ENCODE results near the gene C2orf69.

C2orf69 gene

DNA sequence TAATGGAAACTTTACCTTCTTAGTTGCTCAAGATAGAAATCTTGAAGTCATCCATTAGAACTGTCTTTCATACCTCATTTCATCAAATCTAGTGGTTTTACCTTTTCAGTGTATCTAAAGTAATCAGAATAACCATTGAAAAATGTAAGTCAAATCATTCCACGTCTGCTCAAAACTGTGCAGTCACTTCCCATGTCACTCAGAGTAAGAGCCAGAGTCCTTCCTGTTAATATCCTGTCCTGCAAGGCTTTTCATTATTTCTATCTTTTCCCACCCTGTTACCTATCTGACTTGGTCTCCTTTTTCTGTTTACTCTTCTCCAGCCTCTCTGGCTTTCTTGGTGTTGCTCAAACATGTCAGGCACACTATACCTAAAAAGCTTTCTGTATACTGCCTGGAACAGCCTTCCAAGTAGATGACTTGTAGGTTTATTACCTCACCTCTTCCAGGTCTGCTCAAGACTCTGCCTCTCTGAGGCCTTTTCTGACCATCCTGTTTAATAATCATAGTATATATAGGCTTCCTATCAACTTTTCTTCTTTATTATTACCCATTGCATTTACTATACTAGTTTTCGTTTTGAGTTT is 3.4 kb downstream of the C2orf69 start:
- DNase-seq (ENCODE audit: low spot score) = no peak

DNA sequence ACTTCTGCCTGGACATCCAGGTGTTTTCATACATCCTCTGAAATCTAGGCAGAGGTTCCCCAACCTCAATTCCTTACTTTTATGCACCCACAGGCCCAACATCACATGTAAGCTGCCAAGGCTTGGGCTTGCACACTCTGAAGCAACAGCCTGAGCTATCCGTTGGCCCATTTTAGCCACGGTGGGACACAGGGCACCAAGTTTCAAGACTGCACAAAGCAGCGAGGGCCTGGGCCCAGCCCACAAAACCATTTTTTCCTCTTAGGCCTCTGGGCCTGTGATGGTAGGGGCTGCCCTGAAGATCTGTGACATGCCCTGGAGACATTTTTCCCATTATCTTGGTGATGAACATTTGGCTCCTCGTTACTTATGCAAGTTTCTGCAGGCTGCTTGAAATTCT is 5.9 kb downstream of the C2orf69 start:
- no peak for DNase-seq (ENCODE audit: low spot score)

DNA sequence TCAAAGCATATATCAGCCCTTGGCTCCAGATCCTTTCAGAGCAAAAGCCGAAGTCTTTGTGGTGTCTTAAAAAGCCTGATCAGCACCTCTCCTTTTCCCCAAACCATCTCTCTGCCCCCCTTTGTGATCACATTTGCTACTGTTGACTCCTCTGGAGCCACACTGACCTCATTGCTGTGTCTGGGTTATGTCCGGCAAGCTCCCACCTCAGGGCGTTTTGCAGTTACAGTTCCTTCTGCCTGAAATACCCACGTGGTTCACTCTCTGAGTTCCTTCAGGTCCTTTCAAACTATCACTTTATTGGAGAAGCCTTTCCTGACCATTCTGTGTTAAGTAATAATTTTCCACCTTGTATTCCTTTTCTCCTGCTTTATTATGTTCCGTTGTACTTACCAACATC is 11.8 kb downstream of the C2orf69 start:
- no peak for DNase-seq (ENCODE audit: low spot score)

DNA sequence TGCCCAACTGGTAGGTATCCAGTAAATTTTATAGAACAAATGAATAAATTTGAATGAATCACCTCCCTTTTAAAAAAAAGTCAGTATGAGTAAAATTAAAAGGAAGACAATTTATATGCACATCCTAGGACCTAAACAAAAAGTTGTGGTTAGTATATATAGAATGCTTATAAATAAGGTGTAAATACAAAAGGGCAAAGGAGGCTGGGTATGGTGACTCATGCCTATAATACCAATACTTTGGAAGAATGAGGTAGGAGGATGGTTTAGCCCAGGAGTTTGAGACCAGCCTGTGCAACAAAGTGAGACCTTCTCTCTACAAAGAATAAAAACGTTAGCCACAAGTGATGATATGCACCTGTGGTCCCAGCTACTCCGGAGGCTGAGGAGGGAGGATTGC is 12.8 kb downstream of the C2orf69 start:
- no peak for DNase-seq (ENCODE audit: low spot score)

DNA sequence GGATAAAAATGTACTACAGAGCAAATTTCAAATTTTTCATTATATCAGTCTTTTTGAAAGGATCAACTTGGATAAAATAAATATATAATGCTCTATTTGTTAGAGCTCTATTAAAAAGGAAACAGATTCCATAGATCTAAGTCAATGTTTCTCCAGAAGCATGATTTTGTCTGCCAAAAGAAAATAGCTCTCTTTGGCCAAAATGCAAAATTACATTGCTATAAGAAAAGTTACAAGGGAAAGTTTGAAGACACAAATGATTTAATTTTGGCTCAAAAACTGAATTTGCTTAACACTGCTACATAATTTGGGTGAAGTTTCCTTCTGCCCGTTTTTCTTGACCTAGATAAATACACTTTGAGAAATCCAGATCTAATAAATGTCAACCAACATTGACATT is 15.7 kb downstream of the C2orf69 start:
- DNase-seq (ENCODE audit: low spot score) = no peak

DNA sequence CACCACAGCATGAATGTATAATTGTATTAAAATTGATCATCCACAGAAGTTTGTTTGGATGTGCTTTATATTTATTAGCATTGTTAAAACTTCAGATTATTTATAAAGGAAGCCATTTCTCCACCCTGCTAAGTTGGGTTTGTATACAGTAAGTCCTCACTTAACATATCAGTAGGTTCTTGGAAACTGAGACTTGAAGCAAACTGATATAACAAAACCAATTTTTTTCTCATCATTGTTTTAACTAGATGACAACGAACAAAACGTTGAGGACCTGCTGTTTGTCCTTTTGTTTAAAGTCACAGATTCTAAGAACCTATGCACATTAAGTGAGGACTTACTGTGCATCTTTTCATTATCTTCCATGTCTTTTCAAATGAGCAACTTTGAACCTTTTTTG is 17.1 kb downstream of the C2orf69 start:
- DNase-seq (ENCODE audit: low spot score) = no peak

DNA sequence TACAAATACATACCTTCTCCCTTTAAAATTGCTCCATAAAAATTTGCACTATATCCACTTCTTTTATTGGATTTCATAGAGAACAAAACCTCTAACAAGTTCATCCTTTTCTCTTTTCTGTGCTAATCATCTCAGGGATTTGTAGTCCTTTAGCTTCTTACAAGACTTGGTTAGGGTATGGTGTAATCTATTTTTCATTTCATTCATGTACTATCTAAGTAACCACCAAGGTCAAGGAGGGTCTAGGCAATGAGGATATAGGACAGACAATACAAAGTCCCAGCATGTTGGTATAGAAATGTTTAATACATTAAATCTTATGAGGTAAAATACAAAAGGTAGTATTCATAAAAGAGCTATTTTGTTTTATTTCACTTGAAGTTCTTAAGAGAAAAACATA is 17.5 kb downstream of the C2orf69 start:
- no peak for DNase-seq (ENCODE audit: low spot score)

DNA sequence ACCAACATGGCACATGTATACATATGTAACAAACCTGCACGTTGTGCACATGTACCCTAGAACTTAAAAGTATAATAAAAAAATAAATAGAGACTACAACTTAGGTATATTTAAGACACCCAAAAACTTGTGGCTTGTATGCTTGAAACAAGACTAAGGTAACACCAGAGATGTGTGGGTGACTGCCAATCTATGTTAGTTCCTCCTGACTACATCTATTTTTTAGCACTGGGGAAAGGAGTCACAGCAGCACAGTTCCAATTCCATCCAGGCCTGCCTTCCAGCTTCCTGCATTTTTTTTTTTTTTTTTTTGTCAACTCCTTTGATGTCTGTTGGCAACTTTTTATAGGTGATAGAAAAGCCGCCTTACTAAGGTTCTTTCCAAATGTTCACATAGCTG is 18.2 kb downstream of the C2orf69 start:
- no peak for DNase-seq (ENCODE audit: low spot score)

DNA sequence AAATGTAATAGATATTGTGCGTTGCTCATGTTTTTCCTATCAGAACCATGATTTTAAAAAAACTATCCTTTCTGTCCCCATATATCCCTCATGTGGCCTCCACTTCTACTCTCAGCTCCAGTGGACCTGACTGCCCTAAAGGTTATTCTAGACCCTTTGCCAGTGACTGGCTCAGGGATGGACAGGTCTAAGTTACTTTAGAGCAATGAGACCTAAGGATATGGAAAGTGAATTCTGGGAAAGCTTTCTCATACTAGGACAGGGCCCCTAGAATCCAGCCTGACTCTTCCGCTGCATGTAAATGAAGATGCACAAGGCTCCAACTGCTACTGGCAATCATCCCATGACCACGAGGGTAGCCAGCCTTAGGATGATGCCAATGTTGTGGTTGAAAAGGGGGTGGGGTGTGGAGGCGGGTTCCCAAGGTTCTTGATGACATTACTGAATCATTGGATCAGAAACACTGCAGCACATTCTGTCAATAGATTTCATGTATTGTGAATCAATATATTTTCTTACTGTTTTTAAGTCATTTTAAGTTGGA is 21.3 kb downstream of the C2orf69 start:
- no peak for DNase-seq (ENCODE audit: low spot score)

DNA sequence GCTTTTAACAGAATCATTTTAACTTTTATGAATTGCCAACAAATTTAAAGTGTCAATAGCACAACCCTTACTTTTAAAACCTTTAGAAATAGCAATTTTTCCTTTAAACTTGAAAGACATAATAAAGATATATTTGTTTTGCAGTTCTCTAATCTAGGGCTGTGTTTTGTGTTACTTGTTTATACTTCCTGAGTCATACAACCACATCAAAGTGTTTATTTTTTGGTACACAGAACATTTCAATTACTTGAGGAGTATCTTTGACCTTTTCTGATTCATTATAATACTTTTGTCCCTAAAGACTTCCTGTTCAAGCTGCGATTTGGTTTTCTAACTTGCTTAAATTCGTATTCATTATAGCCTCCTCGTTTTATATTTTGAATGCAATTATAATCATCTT is 22.4 kb downstream of the C2orf69 start:
- no peak for DNase-seq (ENCODE audit: low spot score)

DNA sequence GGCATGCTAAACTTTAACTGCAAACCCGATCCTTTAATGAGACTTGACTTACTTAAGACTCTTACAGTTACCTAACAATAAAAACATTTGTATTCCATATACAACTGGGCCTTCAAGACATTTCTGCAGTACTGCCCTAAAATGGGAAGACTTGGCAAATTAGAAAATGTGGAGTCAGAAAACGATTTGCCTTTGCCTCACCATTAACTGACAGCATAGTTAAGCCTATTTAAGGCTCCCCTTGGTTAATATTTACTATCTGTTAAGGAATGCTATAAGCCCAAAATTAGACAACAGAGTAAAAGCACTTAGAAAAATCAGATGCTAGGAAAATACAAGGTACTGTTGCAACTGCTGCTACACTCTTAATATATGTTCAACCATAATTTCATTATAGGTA is 25.5 kb downstream of the C2orf69 start:
- DNase-seq (ENCODE audit: low spot score) = no peak

DNA sequence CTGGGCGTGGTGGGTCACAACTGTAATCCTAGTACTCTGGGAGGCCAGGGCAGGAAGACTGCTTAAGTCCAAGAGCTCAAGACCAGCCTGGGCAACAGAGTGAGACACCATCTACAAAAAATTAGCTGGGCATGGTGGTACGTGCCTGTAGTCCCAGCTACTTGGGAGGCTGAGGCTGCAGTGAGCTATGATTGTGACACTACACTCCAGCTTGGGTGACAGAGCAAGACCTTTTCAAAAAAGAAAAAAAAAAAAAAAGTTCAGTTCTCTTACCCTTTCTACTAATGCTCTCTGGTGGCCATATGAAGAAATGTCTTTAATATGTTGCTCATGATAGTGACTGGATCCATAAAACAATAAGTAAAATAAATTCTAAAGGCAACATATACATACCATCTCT is 29.3 kb downstream of the C2orf69 start:
- DNase-seq (ENCODE audit: low spot score) = peak; percentile 80

DNA sequence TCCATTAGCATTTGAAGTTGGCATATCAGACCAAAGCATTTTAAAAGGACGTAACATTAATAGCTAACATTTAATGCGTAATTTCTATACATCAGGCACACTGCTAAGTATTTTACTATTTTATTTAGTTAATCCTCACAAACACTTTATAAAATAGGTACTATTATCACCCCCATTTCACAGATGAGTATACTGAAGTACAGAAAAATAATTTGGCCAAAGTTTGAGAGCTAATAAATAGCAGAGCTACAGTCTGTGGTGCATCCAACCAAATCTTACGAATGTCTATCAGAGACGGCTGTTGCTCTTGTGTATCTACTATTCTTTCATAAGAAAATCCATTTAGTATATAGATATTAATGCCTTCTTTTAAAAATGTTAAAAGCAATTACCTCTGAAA is 32.3 kb downstream of the C2orf69 start:
- DNase-seq (ENCODE audit: low spot score) = no peak

DNA sequence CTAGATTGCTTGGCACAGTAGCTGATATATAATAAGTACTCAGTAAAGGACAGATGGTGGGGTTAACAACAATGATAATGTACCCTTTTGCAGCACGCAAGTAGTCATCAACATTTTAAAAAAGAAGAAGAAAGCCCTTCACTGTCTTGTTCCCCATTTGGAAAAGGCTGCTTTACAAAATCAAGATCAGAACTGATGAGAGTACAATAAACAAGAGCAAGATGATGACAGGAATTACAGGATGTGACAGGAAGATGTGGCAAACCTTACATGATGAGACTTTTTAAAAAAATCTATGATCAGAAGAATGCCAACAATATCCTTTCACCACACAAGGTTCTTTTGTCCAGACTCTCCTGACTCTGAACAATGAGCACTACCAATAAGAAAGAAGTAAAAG is 35.1 kb downstream of the C2orf69 start:
- no peak for DNase-seq (ENCODE audit: low spot score)

DNA sequence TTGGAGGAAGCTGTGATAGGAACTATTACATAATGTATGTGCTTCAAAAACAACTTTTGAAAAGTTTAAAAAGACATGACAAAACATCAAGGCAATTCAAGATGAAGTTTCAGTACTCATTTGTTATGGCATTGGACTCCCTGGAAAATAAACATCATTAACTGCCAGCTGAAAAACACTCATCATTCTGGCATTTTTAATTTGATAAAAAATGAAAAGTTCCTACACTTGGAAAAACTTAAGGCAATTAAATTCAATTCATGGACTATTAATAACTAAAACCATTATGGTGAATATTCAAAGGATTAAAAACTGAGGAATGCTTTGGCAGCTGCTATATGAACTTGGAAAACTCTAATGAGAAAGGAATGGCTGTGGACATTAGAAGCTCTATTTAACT is 35.7 kb downstream of the C2orf69 start:
- DNase-seq (ENCODE audit: low spot score) = no peak

DNA sequence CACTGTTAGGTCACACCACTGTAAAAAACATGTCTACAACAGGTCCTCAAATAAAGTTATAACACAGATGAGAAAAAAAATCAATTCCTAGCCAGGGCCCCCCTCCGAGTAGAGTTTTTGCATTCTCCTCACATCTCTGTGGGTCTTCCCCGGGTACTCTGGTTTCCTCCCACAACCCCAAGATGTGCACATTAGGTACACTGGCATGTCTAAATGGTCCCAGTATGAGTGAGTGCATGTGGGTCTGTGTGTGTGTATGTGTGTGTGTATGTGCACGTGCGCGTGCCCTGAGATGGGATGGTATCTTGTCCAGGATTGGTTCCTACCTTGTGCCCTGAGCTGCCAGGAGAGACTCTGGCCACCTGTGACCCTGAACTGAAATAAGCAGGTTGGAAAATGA is 39.3 kb downstream of the C2orf69 start:
- DNase-seq (ENCODE audit: low spot score) = no peak

DNA sequence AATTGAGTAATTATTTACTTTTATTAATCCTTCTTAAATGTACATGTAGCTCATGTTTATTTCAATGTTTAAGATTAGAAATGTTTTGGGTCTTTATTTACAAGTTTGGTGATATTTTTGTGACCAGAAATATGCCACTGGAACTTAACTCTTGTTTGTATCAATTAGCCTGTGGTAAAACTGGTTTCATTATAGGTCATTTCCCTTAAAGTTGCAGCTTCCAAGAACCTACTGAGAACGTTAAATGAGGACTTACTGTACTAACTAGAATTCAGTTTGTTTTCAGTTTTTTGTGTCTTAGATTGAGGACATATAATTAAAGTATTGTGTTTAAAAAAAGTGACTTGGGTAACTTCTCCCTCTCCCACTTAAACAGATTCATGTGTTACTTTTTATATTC is 39.9 kb downstream of the C2orf69 start:
- DNase-seq (ENCODE audit: low spot score) = no peak

DNA sequence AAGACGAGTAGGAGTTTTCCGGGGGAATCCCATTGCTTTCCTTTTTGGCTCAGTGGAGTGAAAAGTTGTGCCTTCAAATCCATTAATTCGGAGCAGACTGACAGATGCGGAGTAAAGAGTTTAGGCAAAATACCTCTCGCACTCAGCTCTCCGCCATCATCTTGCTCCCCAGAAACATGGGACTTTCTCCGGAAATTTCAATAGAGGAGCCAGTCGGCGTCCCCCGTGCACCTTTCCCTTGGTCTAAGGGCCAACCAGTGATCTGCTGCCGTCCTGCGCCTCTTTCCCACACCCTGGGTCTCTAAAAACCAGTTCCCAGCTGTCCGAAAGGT is 43.9 kb downstream of the C2orf69 start:
- DNase-seq (ENCODE audit: low spot score) = no peak

DNA sequence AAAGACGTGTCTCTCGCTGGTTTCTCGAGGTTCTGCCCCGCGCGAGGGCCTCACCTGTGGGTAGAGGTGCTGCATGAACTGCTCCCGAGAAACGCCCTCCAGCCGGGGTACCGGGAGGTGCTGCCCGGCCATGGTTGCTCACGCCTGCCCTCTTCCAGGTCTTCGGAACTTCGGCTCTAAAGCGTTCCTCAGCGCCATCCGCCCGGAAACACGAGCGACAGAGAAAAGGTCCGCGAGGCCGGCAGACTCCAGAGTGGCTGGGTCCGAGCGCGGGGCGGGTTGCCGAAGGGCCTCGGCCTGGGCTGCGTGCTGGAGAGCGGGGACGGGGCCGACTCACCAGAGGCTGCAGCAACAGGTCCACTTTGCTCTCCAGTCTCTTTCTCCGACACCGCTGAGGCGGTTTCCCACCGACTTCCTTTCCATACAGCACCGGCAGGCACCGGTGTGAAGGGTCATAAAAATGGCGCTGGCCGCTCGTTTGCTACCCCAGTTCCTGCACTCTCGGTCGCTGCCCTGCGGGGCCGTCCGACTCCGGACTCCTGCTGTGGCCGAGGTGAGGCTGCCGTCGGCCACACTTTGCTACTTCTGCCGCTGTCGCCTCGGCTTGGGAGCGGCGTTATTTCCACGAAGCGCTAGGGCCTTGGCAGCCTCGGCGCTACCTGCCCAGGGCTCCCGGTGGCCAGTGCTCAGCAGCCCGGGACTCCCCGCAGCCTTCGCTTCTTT is 44.4 kb downstream of the C2orf69 start, which contains the start of the genes MAIP1 and TYW5:
TSS of gene MAIP1 (plus strand) at position 244 of the 723 bp plus-strand sequence. CDS start at position 461, 217 bp downstream.
TSS of gene TYW5 (minus strand) at position 153 of the 723 bp plus-strand sequence. CDS start at position 132, 21 bp downstream.
- peak; percentile 84 for DNase-seq (ENCODE audit: low spot score)

DNA sequence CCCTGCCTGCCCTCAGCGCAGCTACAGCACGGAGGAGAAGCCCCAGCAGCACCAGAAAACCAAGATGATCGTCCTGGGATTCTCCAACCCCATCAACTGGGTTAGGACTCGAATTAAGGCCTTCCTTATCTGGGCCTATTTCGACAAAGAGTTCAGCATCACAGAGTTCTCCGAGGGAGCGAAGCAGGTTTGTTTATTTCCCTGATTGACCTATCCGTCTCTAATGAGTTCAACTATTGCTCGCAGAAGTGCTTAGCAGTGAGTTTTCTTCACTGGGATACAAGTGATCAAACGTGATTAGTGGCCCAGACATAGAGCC is 44.9 kb downstream of the C2orf69 start:
- peak; percentile 41 for DNase-seq (ENCODE audit: low spot score)

DNA sequence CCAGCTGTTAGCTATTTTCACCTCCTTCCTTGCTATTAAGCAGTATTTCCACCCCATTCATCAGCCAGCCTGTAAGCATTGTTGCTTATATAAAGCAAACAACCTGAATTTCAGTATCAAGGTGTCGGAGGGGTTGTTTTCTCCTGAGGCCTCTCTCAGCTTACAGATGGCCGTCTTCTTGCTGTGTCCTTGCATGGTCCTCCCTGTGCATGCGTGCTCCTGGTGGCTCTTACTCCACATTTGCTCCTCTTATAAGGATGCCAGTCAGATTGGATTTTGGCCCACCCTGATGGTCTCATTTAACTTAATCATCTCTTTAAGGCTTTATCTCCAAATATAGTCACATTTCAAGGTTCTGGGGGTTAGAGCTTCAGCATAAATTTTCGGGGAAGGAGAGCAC is 46.9 kb downstream of the C2orf69 start:
- DNase-seq (ENCODE audit: low spot score) = no peak

DNA sequence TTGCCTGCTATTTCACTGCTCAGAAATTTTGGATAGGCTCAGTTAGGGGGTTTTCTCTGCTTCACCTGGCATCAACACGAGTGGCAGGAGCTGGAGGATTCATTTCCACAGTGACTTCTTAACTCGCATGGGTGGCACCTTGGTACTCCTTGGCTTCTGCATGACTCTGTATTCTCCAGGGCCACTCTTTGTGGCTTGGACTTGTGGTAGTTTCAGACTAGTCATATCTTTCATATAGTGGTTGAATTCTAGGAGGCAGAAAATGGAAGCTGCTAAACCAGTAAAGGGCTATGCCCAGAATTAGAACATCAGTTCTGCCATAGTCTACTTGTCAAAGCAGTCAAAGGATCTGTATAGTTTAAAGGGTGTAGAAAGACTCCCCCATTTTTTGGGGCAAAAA is 51.1 kb downstream of the C2orf69 start:
- no peak for DNase-seq (ENCODE audit: low spot score)

DNA sequence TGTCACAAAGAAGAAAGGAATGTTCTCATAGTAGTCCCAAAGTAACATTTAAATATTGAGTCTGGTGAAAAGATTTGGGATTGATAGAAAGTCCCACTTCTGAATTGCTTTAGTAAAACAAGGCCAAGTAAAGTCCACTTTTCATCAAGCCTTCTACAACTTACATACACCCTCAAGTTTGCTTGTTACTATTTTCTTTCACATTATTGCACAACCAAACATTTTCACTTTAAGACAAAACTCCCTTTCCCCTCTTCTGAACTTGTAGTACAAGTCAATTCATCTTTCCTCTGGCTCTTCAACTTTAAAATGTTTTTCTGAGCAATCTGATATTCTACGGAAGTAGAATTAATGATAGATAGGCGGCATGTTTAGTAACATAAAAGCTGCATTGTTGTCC is 55.3 kb downstream of the C2orf69 start:
- DNase-seq (ENCODE audit: low spot score) = no peak

DNA sequence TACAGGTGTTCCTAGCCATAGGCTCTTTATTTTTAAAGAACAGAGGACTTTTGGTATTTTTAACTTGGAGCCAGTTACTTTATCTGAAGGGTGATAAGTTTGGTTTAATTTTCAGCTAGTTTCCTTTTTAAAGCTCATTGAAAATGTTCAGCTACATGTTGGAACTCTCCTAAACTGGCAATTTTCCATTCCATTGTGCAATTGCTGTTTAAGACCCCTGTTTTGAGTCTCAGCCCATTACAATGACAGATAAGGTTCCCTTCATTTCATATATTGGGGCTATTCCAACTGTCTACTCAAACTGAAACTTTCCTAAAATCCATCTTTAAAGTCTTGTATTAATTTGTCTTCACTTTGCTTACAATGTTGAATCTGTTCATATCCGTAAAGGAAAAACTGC is 55.9 kb downstream of the C2orf69 start:
- no peak for DNase-seq (ENCODE audit: low spot score)
